Thymus (tissue), 11 donors: ENCODE measurements around the gene CYB561D1. TPM values are rescaled to one million over a fixed set of nuclear protein-coding genes. Genes with fewer than 3 reads are reported as not detected.
A peak's percentile ranks its signal among the peaks of the same experiment; 100 is the strongest.

Source experiments
- DNase-seq, 9 donors: peaks; one replicate each; pipeline ENCODE4 v3.0.0-alpha.2; 2013; ENCODE audit warnings: low spot score in 9 of 9, low read depth in 6 of 9, missing footprints in 1 of 9
- H3K27ac ChIP-seq, 2 donors: one replicate each; pipeline ENCODE4 v1.5.1; 2013; ENCODE audit warnings: control low read depth in 1 of 2, low read depth in 1 of 2, low read length in 1 of 2, mild to moderate bottlenecking in 1 of 2, moderate library complexity in 1 of 2
- H3K27me3 ChIP-seq, 2 donors: one replicate each; pipeline ENCODE4 v1.5.1; 2013; ENCODE audit warnings: low read length in 1 of 2; ENCODE audit not compliant: control insufficient read depth in 2 of 2, insufficient read depth in 1 of 2
- H3K36me3 ChIP-seq, 2 donors: one replicate each; pipeline ENCODE4 v1.5.1; 2013; ENCODE audit warnings: low read length in 1 of 2, mild to moderate bottlenecking in 1 of 2, moderate library complexity in 1 of 2; ENCODE audit not compliant: control insufficient read depth in 2 of 2, insufficient read depth in 2 of 2
- H3K4me1 ChIP-seq, 2 donors: one replicate each; pipeline ENCODE4 v1.5.1; 2013; ENCODE audit warnings: low read length in 2 of 2; ENCODE audit not compliant: control insufficient read depth in 2 of 2, insufficient read depth in 2 of 2
- H3K4me3 ChIP-seq, 2 donors: one replicate each; pipeline ENCODE4 v1.5.1; 2013; ENCODE audit warnings: low read length in 2 of 2, control low read depth in 1 of 2, mild to moderate bottlenecking in 1 of 2
- H3K9me3 ChIP-seq, 2 donors: one replicate each; pipeline ENCODE4 v1.5.1; 2013; ENCODE audit warnings: low read length in 1 of 2, mild to moderate bottlenecking in 1 of 2; ENCODE audit not compliant: control insufficient read depth in 2 of 2, insufficient read depth in 1 of 2
- WGBS: extraction: QIAGEN DNeasy Blood & Tissue Kit; methylation state at CpG from one replicate; pipeline ENCODE4 v1.1.7; 2013; 5-methylcytosine and 5-hydroxymethylcytosine counted together
- polyA plus RNA-seq: library from polyadenylated mRNA; stranded (reverse); fragments of 200-250 nt; gene quantifications from one replicate; pipeline ENCODE4 v1.2.3, GENCODE V29; 2013
- total RNA-seq: library from RNA; stranded (reverse); fragments of 120-200 nt; gene quantifications from one replicate; pipeline ENCODE4 v1.2.4, GENCODE V29; 2013
- donor health status: healthy.

The CYB561D1 gene
- total and polyA plus RNA-seq, 2 donors, result 3.3 to 9.4 TPM

DNA sequence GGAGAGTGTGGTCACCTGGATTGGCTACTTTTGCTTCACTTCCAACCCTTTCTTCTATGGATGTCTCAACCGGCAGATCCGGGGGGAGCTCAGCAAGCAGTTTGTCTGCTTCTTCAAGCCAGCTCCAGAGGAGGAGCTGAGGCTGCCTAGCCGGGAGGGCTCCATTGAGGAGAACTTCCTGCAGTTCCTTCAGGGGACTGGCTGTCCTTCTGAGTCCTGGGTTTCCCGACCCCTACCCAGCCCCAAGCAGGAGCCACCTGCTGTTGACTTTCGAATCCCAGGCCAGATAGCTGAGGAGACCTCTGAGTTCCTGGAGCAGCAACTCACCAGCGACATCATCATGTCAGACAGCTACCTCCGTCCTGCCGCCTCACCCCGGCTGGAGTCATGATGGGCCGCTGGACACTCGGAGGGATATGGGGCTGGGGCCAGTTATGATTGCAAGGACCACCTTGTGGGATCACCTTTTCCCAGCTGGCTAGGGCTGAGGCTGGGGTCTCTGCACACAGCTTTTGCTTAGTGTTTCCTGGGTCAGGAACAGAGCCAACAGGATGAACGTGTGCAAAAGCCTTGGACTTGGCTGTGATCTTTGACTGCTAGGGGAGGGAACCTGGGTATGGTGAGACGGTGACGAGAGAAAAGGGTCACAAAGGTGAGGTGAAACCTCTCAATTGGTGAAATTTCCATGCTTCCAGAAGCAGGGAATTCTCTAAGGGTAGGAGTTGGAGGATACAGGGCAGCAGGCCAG, 50.3 kb downstream of the CYB561D1 start:
- no peak for DNase-seq
- Histone ChIP-seq H3K27me3 (peaks cover 0 to 3% of the 10 kb centered on the region in 2 donors), H3K27ac (no peak overlapping the region), H3K4me3 (no peak overlapping the region), H3K36me3 (no peaks in the 10 kb centered on the region), H3K4me1 (peaks cover 10% of the 10 kb centered on the region in 2 donors), H3K9me3 (no peaks in the 10 kb centered on the region)
- 95% methylated on average over 14 of the region's 14 CpGs for WGBS

DNA sequence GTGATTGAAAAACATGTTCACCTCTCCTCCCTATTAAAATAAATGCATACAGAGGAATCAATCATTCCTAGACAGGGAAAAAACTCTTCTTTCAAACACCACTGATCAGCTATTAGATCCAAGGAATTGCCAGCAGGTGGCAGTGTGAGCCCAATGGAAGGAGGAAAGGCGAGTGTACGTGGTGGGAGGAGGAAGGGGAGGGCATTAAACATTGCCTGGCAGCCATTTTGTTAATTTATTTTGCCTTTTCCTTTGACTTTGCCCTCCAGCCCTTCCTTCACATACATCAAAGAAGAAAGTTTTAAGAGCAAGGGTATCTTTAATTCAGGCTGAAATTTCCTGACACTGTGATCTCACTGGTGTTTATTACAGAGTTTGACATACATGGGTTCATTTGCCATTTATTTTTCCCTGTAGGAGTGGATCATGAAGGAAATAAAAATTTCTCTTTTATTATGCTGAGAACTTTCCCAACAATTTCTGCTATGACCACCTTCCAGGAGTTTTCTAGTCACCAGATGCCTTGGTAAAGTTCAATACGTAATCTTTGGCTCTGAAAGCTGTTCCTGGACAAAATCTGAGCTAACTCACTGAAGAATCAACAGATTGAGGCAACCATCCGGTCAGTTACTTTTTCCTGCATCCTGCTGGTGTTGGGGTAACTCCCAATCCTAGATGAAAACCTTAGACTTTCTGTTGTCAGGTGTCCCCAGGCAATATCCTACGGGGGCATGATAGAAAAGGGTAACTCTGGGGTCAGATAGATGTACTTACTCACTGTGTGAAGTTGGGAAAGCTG, 52.6 kb downstream of the CYB561D1 start:
- Histone ChIP-seq H3K27me3 (no peaks in the 10 kb centered on the region), H3K27ac (peak overlapping the region; percentile 21 to 97), H3K36me3 (no peaks in the 10 kb centered on the region), H3K9me3 (no peaks in the 10 kb centered on the region), H3K4me1 (peaks cover 10% of the 10 kb centered on the region in 2 donors), H3K4me3 (peak overlapping the region; percentile 12 to 77)
- DNase-seq, result peak; percentile 67 to 95 (median 87)
- WGBS, result 50% methylated on average over 5 of the region's 5 CpGs

DNA sequence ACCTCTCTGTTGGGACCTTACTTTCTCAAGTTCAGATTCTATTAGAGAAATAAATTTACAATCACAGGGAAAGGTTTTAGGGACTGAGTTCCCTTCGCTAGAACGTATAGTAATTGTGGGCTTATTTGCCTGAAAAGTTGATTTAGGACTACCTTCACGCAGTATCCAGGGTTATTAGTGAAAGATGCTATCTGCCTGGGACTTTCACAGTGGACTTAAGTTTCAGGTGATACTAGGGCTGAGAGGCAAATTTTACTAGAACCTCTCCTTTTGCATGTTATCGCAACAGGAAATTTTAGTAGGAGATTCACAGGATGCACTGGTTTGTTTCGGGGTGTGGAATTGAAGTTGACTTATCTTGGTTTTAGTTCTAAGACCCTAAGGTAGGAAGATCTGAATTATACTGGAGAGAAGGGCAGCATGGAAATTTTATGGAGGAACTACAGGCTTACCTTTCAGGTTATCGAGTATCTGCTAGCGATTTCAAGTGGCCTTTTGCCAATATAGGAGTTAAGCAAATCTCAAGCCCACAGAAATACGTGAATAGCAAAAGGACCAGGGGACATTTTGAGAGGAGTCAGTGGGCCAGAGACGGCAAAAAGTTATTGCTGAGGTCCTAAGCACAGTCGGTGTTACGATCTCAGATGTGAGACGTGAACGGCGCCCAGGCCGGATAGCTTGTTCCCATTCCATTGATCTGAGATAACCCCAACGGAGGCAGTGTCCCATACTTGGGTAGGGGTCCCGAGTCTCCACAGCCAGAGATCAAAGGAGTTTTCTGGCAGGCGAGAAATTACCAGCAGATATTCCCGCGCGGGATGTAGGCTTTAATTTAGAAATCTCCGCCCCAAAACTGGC, 53.8 kb downstream of the CYB561D1 start:
- no peak for DNase-seq
- H3K27me3 ChIP-seq, result no peaks in the 10 kb centered on the region
- H3K27ac ChIP-seq, result peak overlapping the region; percentile 95 to 97
- H3K4me1 ChIP-seq, result peaks cover 10% of the 10 kb centered on the region in 2 donors
- H3K4me3 ChIP-seq, result peak overlapping the region; percentile 77 to 96
- WGBS, result 10% methylated on average over 22 of the region's 22 CpGs
- no peaks in the 10 kb centered on the region for H3K9me3 ChIP-seq
- no peaks in the 10 kb centered on the region for H3K36me3 ChIP-seq

DNA sequence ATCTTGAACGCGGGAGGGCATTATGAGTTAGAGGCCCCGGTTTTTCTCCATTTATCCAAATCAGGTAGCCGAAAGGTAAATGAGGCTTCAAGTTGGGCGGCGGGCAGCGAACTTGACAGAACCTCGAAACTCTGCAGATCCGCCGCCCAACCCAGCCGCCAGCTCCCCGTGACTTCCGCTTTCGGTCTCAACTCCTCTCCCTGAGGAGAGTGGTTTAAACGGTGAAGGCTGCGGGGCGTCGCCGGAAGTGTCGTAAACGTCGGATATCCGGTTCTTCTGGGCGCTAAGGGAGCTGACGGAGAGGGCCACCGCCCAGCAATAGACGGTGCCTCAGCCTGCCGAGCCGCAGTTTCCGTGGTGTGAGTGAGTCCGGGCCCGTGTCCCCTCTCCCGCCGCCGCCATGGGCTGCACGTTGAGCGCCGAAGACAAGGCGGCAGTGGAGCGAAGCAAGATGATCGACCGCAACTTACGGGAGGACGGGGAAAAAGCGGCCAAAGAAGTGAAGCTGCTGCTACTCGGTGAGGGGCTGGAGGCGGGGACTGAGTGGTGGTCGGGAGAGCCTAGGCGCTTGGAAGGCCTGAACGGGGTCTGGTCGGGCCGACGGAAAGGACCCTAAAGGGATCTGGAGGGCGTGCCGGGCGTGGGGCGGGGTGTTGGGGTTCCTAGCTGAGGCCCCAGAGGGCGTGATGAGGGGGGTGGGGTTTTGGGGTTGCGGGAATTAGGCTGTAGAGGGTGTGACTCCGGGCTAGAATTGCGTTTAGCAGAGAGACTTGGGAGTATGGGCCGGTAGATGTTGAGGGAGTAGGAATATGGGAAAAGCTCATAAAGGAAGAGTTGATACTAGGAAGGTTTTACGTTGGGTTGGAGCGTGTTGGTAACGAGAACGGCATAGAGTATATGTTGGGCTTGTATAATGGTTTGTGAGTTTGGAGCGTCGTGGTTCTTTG, 54.7 kb downstream of the CYB561D1 start, which contains the start of gene GNAI3:
GNAI3 (plus strand) TSS at position 295 of the 947 bp plus-strand sequence; CDS start at position 401, 106 bp downstream.
- under 1% methylated on average over 68 of the region's 68 CpGs for WGBS
- H3K4me1 ChIP-seq, result peaks cover 10% of the 10 kb centered on the region in 2 donors
- peak within 1 kb of the TSS; percentile 77 to 96 for H3K4me3 ChIP-seq

More for the DNA sequence above, 54.7 kb downstream of the CYB561D1 start, which contains the start of gene GNAI3:
- H3K27me3 ChIP-seq, result no peaks in the 10 kb centered on the region
- H3K27ac ChIP-seq, result peak within 1 kb of the TSS; percentile 95 to 97
- no peaks in the 10 kb centered on the region for H3K9me3 ChIP-seq
- peak; percentile 90 to 98 (median 95) for DNase-seq
- H3K36me3 ChIP-seq, result no peaks in the 10 kb centered on the region

Other genes starting within 250 kb of the CYB561D1 start
- gene CELSR2, start 244.6 kb upstream of the CYB561D1 start, total RNA-seq, result 1.2 TPM
- gene CELSR2, start 244.6 kb upstream of the CYB561D1 start, polyA plus RNA-seq, result 2.5 TPM
- 16.6 TPM for gene PSRC1, start 210.9 kb upstream of the CYB561D1 start, total RNA-seq
- 5.8 TPM for gene PSRC1, start 210.9 kb upstream of the CYB561D1 start, polyA plus RNA-seq
- gene MYBPHL, start 187.1 kb upstream of the CYB561D1 start, total RNA-seq, result 0.09 TPM
- gene MYBPHL, start 187.1 kb upstream of the CYB561D1 start, polyA plus RNA-seq, result 0.43 TPM
- 3.6 TPM for gene SORT1, start 96.2 kb upstream of the CYB561D1 start, total RNA-seq
- gene SORT1, start 96.2 kb upstream of the CYB561D1 start, polyA plus RNA-seq, result 10.3 TPM
- gene PSMA5, start 67.6 kb upstream of the CYB561D1 start, total RNA-seq, result 144 TPM
- 72.3 TPM for gene PSMA5, start 67.6 kb upstream of the CYB561D1 start, polyA plus RNA-seq
- gene SYPL2, start 27.5 kb upstream of the CYB561D1 start, total RNA-seq, result 0.05 TPM
- gene SYPL2, start 27.5 kb upstream of the CYB561D1 start, polyA plus RNA-seq, result 0.34 TPM
- 5.4 TPM for gene ATXN7L2, start 10.2 kb upstream of the CYB561D1 start, total RNA-seq
- gene ATXN7L2, start 10.2 kb upstream of the CYB561D1 start, polyA plus RNA-seq, result 19.6 TPM
- gene AMIGO1, start 15.6 kb downstream of the CYB561D1 start, total RNA-seq, result 2.5 TPM
- gene AMIGO1, start 15.6 kb downstream of the CYB561D1 start, polyA plus RNA-seq, result 2.3 TPM
- 0.42 TPM for gene GPR61, start 45.8 kb downstream of the CYB561D1 start, total RNA-seq
- 0.07 TPM for gene GPR61, start 45.8 kb downstream of the CYB561D1 start, polyA plus RNA-seq
- 7.7 TPM for gene GNAI3, start 54.5 kb downstream of the CYB561D1 start, total RNA-seq
- 4.7 TPM for gene GNAI3, start 54.5 kb downstream of the CYB561D1 start, polyA plus RNA-seq
- 0.14 TPM for gene GNAT2, start 125.5 kb downstream of the CYB561D1 start, total RNA-seq
- 0.05 TPM for gene GNAT2, start 125.5 kb downstream of the CYB561D1 start, polyA plus RNA-seq
- gene AMPD2, start 125.7 kb downstream of the CYB561D1 start, total RNA-seq, result 24.8 TPM
- 32.8 TPM for gene AMPD2, start 125.7 kb downstream of the CYB561D1 start, polyA plus RNA-seq
- 6.7 TPM for gene GSTM4, start 162.0 kb downstream of the CYB561D1 start, total RNA-seq
- gene GSTM4, start 162.0 kb downstream of the CYB561D1 start, polyA plus RNA-seq, result 15.6 TPM
- 14.7 TPM for gene GSTM2, start 174.0 kb downstream of the CYB561D1 start, total RNA-seq
- gene GSTM2, start 174.0 kb downstream of the CYB561D1 start, polyA plus RNA-seq, result 100 TPM
- 12.9 TPM for gene GSTM1, start 193.7 kb downstream of the CYB561D1 start, total RNA-seq
- gene GSTM1, start 193.7 kb downstream of the CYB561D1 start, polyA plus RNA-seq, result 0.27 TPM
- gene GSTM5, start 218.2 kb downstream of the CYB561D1 start, total RNA-seq, result 4.1 TPM
- 2.3 TPM for gene GSTM5, start 218.2 kb downstream of the CYB561D1 start, polyA plus RNA-seq
- 14.8 TPM for gene GSTM3, start 246.9 kb downstream of the CYB561D1 start, total RNA-seq
- gene GSTM3, start 246.9 kb downstream of the CYB561D1 start, polyA plus RNA-seq, result 35.5 TPM